ENCODE results near the gene MLLT6.
A peak's percentile ranks its signal among the peaks of the same experiment; 100 is the strongest.

Gene MLLT6

GRCh38 chr17:38674749-38675615 lies 30.1 kb upstream of the MLLT6 start, which contains the start of gene EPOP:
Gene EPOP (minus strand): TSS chr17:38674957. CDS start chr17:38674495, 462 bp downstream.
- no peak for TF ChIP-seq CTCF (IDR thresholded peaks at IDR 0.05; ENCODE audit: insufficient read depth, low read length, missing control alignments)
- CTCF ChIA-PET: interaction anchor here (1.1 to 6.7 kb wide), 10 partner anchors 7 to 117 kb away, joined by 3 to 84 read pairs (median 12); partner anchors contain the start of gene CISD3
- H3K4me3 ChIP-seq (ENCODE audit: low read depth, low read length): peak within 1 kb of the TSS; percentile 53
- POLR2A ChIA-PET: no interaction called here
- DNase-seq (ENCODE audit: low read depth, low spot score): no peak

- ChIA-PET CTCF (interaction anchor here (0.6 to 6.7 kb wide), 22 partner anchors 9 to 567 kb away, joined by 3 to 84 read pairs (median 5); partner anchors contain the start of genes CISD3, PCGF2 and PSMB3), POLR2A (no interaction called here)
- no peak for DNase-seq (ENCODE audit: low read depth, low spot score)
- TF ChIP-seq CTCF (IDR thresholded peaks at IDR 0.05; ENCODE audit: insufficient read depth, low read length, missing control alignments): peak; percentile 88
- H3K4me3 ChIP-seq (ENCODE audit: low read depth, low read length): no peak overlapping the region
These were observed 28.2 kb upstream of the MLLT6 start for GRCh38 chr17:38676706-38677504.

GRCh38 chr17:38677819-38678218 lies 27.3 kb upstream of the MLLT6 start:
- CTCF ChIA-PET: interaction anchor here (0.8 to 6.7 kb wide), 15 partner anchors 8 to 566 kb away, joined by 3 to 84 read pairs (median 4); partner anchors contain the start of genes PCGF2 and PSMB3
- POLR2A ChIA-PET: no interaction called here
- DNase-seq (ENCODE audit: low read depth, low spot score): no peak
- no peak overlapping the region for H3K4me3 ChIP-seq (ENCODE audit: low read depth, low read length)
- TF ChIP-seq CTCF (IDR thresholded peaks at IDR 0.05; ENCODE audit: insufficient read depth, low read length, missing control alignments): no peak

GRCh38 chr17:38681096-38681495 lies 24.0 kb upstream of the MLLT6 start:
- POLR2A ChIA-PET: no interaction called here
- no peak for TF ChIP-seq CTCF (IDR thresholded peaks at IDR 0.05; ENCODE audit: insufficient read depth, low read length, missing control alignments)

GRCh38 chr17:38685491-38685890 lies 19.6 kb upstream of the MLLT6 start:
- no peak overlapping the region for H3K4me3 ChIP-seq (ENCODE audit: low read depth, low read length)
- no peak for DNase-seq (ENCODE audit: low read depth, low spot score)
- ChIA-PET POLR2A (no interaction called here), CTCF (interaction anchor here (1.0 to 2.8 kb wide), 5 partner anchors 8 to 50 kb away, joined by 3 to 15 read pairs (median 5); partner anchors contain the start of gene EPOP)
- TF ChIP-seq CTCF (IDR thresholded peaks at IDR 0.05; ENCODE audit: insufficient read depth, low read length, missing control alignments): no peak

More at GRCh38 chr17:38681096-38681495, 24.0 kb upstream of the MLLT6 start:
- CTCF ChIA-PET: interaction anchor here (0.6 to 2.0 kb wide), 6 partner anchors 13 to 122 kb away, joined by 3 to 6 read pairs (median 4); no protein-coding TSS in a partner anchor
- no peak overlapping the region for H3K4me3 ChIP-seq (ENCODE audit: low read depth, low read length)
- no peak for DNase-seq (ENCODE audit: low read depth, low spot score)

All from AG04449 (cell line).